SK-N-MC (cell line): Measurements from ENCODE around the gene TAL1.
"Not testable (repeated sequence)": the region's sequence is repeated elsewhere in the genome, so short reads cannot be mapped to it uniquely, and the experiment has no call there.

Experiments
- EZH2 ChIP-seq: fragments of 200-600 bp; sonication (generic); IDR thresholded peaks from one replicate; pipeline ENCODE4 v1.6.1; 2017; ENCODE audit warnings: antibody characterized with exemption
- POLR2AphosphoS5 ChIP-seq: IDR thresholded peaks from 2 replicates; pipeline ENCODE4 v1.6.1; 2012; ENCODE audit warnings: mild to moderate bottlenecking, low read depth, low read length, borderline replicate concordance

- not testable (repeated sequence) for TF ChIP-seq EZH2, POLR2AphosphoS5
These were observed 33.5 kb upstream of the TAL1 start for GRCh38 chr1:47265529-47265928.
